Coronary artery (tissue), 2 donors: ENCODE results near the gene BRINP1.

Experiments
- DNase-seq: peaks from one replicate; pipeline ENCODE4 v3.0.0-alpha.2; 2017; ENCODE audit warnings: low spot score
- H3K27ac ChIP-seq, 2 donors: fragments of 200-600 bp; sonication (generic); one replicate each; pipeline ENCODE4 v1.5.1; 2016 to 2019
- H3K4me3 ChIP-seq: fragments of 200-600 bp; sonication (generic); 2 replicates; pipeline ENCODE4 v1.5.1; 2016; ENCODE audit warnings: mild to moderate bottlenecking, moderate library complexity
- CTCF ChIP-seq: fragments of 200-600 bp; sonication (generic); IDR thresholded peaks from one replicate; pipeline ENCODE4 v1.5.1; 2019; ENCODE audit warnings: antibody characterized with exemption

Gene BRINP1

GRCh38 chr9:119302988-119303698 is 66.1 kb downstream of the BRINP1 start:
- Histone ChIP-seq H3K4me3 (no peak overlapping the region), H3K27ac (no peak overlapping the region)
- no peak for TF ChIP-seq CTCF
- no peak for DNase-seq

GRCh38 chr9:119298076-119298853 is 71.0 kb downstream of the BRINP1 start:
- Histone ChIP-seq H3K27ac (no peak overlapping the region), H3K4me3 (no peak overlapping the region)
- no peak for TF ChIP-seq CTCF
- DNase-seq, result no peak

- no peak overlapping the region for H3K27ac ChIP-seq
- no peak for TF ChIP-seq CTCF
- H3K4me3 ChIP-seq, result no peak overlapping the region
- no peak for DNase-seq
Measured at GRCh38 chr9:119291554-119291953, 77.7 kb downstream of the BRINP1 start.

- peak; percentile 69 for TF ChIP-seq CTCF
- no peak overlapping the region for H3K4me3 ChIP-seq
- no peak overlapping the region for H3K27ac ChIP-seq
- no peak for DNase-seq
Measured at GRCh38 chr9:119289740-119290433, 79.3 kb downstream of the BRINP1 start.

GRCh38 chr9:119284587-119285337 is 84.5 kb downstream of the BRINP1 start:
- Histone ChIP-seq H3K27ac (no peak overlapping the region), H3K4me3 (no peak overlapping the region)
- no peak for DNase-seq
- TF ChIP-seq CTCF, result no peak

GRCh38 chr9:119284118-119284517 is 85.1 kb downstream of the BRINP1 start:
- Histone ChIP-seq H3K4me3 (no peak overlapping the region), H3K27ac (no peak overlapping the region)
- TF ChIP-seq CTCF, result no peak
- DNase-seq, result no peak
